Dermis blood vessel endothelial cell (primary cell): ENCODE results near the gene HRH1. TPM values are rescaled to one million over a fixed set of nuclear protein-coding genes. Genes with fewer than 3 reads are reported as not detected.
"Not testable (repeated sequence)": the region's sequence is repeated elsewhere in the genome, so short reads cannot be mapped to it uniquely, and the experiment has no call there.

Source experiments
- DNase-seq: peaks from one replicate; pipeline ENCODE4 v3.0.0; 2010
- total RNA-seq: library from RNA; depleted of rRNA; stranded (reverse); fragments of >200 nt; gene quantifications from 2 replicates; pipeline ENCODE4 v1.2.3, GENCODE V29; 2014

HRH1 gene
- total RNA-seq, 1 donor from 2014 or later = 6.1 TPM

DNA sequence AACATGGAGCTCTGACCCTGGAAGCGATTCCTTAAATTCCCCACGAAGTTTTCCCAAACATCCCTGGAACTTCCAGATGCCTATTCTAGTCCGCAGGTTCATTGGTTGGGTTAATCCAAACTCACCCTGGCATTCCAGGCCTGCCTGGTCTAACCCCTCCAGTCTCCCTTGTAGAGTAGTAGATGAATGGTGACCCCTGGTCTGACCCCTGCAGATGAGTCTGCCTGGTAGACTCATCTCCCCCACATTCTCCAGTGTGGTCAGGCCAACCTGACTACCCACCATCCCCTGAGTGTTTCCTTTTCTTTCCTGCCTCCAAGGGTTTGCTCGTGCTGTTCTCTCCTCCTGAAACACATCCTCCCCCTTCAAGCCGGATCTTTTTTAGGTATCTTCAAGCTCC, 10.8 kb upstream of the HRH1 start:
- no peak for DNase-seq

GRCh38 chr3:11144996-11145395, 9.3 kb upstream of the HRH1 start:
- DNase-seq = no peak

GRCh38 chr3:11145888-11146287, 8.4 kb upstream of the HRH1 start:
- peak; percentile 80 for DNase-seq

GRCh38 chr3:11146773-11147660, 7.3 kb upstream of the HRH1 start:
- no peak for DNase-seq

GRCh38 chr3:11150256-11150655, 4.0 kb upstream of the HRH1 start:
- no peak for DNase-seq

- DNase-seq = no peak
Measured at GRCh38 chr3:11152301-11152700, 2.0 kb upstream of the HRH1 start.

- peak; percentile 54 for DNase-seq
Measured at GRCh38 chr3:11154953-11155325, 646 bp downstream of the HRH1 start.

GRCh38 chr3:11155341-11156025, 1.2 kb downstream of the HRH1 start:
- DNase-seq = peak; percentile 90

- DNase-seq = no peak
Measured at GRCh38 chr3:11156026-11156410, 1.7 kb downstream of the HRH1 start.

DNA sequence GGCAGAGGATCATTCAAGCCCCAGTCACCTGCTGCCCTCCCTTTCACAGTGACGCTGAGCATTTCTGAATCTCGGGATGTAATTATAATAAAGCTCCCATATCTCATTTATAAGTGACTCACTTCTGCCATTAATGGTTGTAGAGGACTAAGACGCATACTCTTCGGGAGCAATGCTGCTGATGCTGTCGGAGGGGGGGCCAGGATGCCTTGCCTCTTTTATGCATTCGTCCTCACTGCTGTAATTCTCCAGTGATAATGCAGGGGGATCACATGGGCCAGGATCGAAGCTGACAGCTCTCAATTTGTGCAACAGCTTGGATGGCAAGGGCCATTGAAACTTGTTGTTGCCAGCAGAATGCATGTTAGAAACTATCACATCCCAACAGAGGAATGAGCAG, 3.1 kb downstream of the HRH1 start:
- DNase-seq = no peak

- DNase-seq = no peak
Measured at GRCh38 chr3:11159421-11159904, 5.2 kb downstream of the HRH1 start.

DNA sequence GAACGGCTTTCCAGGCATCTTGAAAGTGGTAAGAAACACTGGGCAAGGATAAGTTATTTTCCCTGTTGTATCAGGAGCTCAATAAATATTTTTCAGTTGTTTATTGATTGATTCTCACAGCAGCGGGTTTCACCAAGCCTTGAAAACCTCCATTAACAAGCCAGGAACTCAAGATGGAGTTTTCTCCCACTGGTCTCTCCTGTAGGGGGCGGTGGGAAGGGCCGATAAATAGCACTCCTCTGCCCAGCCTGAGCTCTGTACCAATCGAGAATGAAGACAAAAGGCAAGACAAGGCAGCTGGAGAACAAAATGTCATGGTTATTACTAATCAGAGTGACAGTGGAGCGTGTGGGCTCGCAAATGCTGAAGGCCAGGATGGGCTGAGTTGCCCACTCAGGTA, 7.4 kb downstream of the HRH1 start:
- DNase-seq = no peak

GRCh38 chr3:11162401-11163345, 8.4 kb downstream of the HRH1 start:
- DNase-seq = no peak

- DNase-seq = no peak
Measured at GRCh38 chr3:11164607-11165006, 10.3 kb downstream of the HRH1 start.

- no peak for DNase-seq
Measured at GRCh38 chr3:11165476-11165875, 11.2 kb downstream of the HRH1 start.

DNA sequence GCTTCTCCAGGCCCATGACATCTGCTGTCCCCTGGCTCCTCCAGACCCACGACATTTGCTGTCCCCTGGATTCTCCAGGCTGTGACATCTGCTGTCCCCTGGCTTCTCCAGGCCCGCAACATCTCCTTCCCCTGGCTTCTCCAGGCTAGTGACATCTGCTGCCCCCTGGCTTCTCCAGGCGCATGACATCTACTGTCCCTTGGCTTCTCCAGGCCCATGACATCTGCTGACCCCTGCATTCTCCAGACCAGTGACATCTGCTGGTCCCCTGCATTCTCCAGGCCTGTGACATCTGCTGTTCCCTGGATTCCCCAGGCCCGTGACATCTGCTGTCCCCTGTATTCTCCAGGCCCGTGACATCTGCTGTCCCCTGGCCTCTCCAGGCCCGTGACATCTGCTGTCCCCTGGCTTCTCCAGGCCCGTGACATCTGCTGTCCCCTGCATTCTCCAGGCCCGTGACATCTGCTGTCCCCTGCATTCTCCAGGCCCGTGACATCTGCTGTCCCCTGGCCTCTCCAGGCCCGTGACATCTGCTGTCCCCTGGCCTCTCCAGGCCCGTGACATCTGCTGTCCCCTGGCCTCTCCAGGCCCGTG, 12.6 kb downstream of the HRH1 start:
- DNase-seq = not testable (repeated sequence)

DNA sequence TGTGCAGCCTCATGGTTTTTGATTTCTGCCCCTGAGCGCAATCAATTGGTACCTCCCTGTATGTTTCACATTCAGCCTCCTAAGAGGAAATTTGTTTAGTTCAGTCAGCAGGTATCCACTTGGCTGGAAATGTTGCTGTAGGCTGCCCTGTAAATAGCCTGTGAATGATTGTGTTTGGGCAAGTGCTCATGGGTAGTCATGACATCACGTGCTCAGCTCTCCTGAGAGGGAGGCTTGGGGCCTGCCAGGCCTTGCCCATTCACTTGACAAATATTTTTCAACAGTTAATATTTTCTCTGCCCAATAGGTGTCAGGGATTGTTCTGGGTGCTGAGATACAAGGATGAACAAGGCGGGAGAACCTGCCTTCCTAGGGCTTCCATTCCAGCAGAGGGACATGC, 13.3 kb downstream of the HRH1 start:
- no peak for DNase-seq

GRCh38 chr3:11168406-11168805, 14.1 kb downstream of the HRH1 start:
- no peak for DNase-seq

DNA sequence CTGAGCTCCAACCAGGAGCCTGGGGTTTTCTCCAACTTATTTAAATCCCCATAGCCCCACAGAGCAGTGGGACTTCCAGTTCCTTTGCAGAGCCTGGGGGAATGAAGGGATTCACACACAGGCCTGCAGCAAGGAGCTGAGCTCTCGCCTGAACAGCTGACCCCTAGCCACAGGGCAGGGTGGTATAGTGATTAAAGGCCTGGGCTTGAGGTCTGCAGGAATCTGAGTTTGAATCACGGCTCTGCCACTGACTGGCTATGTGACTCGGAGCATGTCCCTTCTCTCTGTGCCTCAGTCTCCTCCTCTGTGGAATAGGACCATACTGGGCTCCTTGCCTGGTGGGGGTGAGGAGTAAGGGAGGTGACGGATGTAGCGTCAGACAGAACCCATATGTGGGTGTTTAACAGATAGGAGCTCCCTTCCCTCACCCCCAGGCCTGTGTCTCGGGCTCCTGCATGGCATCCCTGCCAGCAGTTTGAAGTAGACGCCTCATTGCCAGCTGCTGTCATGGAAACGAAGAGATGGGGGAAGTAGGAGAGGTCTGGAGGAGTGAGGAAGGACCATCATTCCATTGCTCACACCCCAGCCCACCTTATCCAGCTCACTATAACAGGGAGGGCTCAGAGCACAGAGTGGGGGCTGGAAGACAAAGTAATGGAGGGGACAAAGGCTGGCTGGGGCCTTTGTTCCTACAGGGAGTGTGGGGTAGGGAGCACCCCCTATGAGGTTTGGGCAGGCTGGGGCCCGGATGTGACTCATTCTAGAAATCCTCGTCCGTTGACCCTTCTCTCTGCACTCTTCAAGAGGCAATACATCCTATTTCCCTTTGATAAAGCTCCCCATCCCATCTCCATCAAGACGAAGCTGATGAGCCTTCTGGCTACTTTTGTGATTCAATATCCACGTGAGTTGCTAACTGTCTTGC, 14.8 kb downstream of the HRH1 start:
- DNase-seq = peak; percentile 28

DNA sequence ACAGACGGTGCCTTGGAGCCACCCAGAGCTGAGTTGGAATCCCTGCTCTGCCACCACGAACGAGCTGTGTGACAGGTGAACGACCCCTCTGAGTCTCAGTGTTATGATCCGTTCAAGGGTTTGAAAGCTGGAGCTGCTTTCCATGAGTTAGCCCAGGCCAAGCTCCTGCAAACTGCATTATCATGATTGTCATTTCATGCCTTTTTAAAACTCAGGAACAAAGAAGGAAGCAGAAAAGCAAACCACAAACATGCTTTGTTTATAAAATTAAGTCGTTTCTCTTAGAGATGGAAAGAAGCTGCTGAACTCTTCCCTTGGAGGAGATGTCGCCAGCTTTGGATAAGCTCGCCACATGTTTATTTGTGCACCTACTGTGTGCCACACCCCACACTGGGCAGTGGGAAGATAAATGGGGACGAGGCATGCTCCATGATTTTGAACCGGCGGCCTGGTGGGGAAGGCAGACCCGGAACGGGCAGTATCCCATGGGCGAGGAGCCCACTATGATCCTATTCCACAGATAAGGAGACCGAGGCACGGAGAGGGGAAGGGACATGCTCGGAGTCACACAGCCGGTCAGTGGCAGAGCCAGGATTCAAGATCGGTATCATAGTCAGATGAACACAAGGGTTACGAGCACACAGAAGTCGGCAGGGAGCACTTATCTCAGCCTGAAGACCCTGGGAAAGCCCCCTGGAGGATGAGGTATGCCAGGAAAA, 15.9 kb downstream of the HRH1 start:
- no peak for DNase-seq
